ENCODE measurements around the gene OXSR1.

- TF ChIP-seq CTCF (IDR thresholded peaks at IDR 0.05) = no peak
- no peak for TF ChIP-seq POLR2A (IDR thresholded peaks at IDR 0.05)
Measured at GRCh38 chr3:38128303-38128655, 37.1 kb upstream of the OXSR1 start.
